Astrocyte (in vitro differentiated cells and primary cell): ENCODE data around the gene LBP. TPM values are rescaled to one million over a fixed set of nuclear protein-coding genes. Genes with fewer than 3 reads are reported as not detected.

Experiments
- DNase-seq: peaks from one replicate; pipeline ENCODE4 v3.0.0-alpha.2; 2010; ENCODE audit warnings: low read depth
- FAIRE-seq: peaks from 2 replicates; lab custom pipeline; 2011; peaks lifted over from hg19 to GRCh38; lab: Jason Lieb, UNC
- H2AFZ ChIP-seq: 2 replicates; pipeline ENCODE4 v1.6.0; 2012; ENCODE audit warnings: low read depth, low read length, inconsistent platforms
- H3K27ac ChIP-seq: 2 replicates; pipeline ENCODE4 v1.5.1; 2011; ENCODE audit warnings: low read depth, low read length, inconsistent platforms
- H3K27me3 ChIP-seq: 2 replicates; pipeline ENCODE4 v1.6.0; 2011; ENCODE audit warnings: low read length, inconsistent platforms; ENCODE audit not compliant: insufficient read depth
- H3K36me3 ChIP-seq: 2 replicates; pipeline ENCODE4 v1.5.1; 2011; ENCODE audit warnings: low read length, inconsistent platforms; ENCODE audit not compliant: insufficient read depth
- H3K4me1 ChIP-seq: 2 replicates; pipeline ENCODE4 v1.5.1; 2011; ENCODE audit warnings: low read length, inconsistent platforms; ENCODE audit not compliant: insufficient read depth
- H3K4me2 ChIP-seq: 2 replicates; pipeline ENCODE4 v1.6.0; 2012; ENCODE audit warnings: low read length, inconsistent platforms
- H3K4me3 ChIP-seq: 2 replicates; pipeline ENCODE4 v1.5.1; 2011; ENCODE audit warnings: low read depth, mild to moderate bottlenecking, low read length, inconsistent platforms; ENCODE audit not compliant: insufficient read depth
- H3K79me2 ChIP-seq: 2 replicates; pipeline ENCODE4 v1.6.0; 2012; ENCODE audit warnings: mild to moderate bottlenecking, low read length, inconsistent platforms; ENCODE audit not compliant: insufficient read depth
- H3K9ac ChIP-seq: 2 replicates; pipeline ENCODE4 v1.6.0; 2012; ENCODE audit warnings: mild to moderate bottlenecking, low read length, inconsistent platforms
- H3K9me3 ChIP-seq: 2 replicates; pipeline ENCODE4 v1.5.1; 2012; ENCODE audit warnings: low read depth, mild to moderate bottlenecking, low read length, inconsistent platforms; ENCODE audit not compliant: insufficient read depth
- H4K20me1 ChIP-seq: 2 replicates; pipeline ENCODE4 v1.6.0; 2012; ENCODE audit warnings: low read length, inconsistent platforms; ENCODE audit not compliant: insufficient read depth
- H3K27ac Mint-ChIP-seq: one replicate; pipeline ENCODE4 v1.8.0; 2021; ENCODE audit warnings: mild to moderate bottlenecking, mixed read lengths; ENCODE audit not compliant: unreplicated experiment
- H3K27me3 Mint-ChIP-seq: one replicate; pipeline ENCODE4 v1.8.0; 2021; ENCODE audit warnings: low read depth, mixed read lengths; ENCODE audit not compliant: unreplicated experiment
- H3K36me3 Mint-ChIP-seq: one replicate; pipeline ENCODE4 v1.8.0; 2021; ENCODE audit warnings: low read depth, mixed read lengths; ENCODE audit not compliant: unreplicated experiment
- H3K4me1 Mint-ChIP-seq: one replicate; pipeline ENCODE4 v1.8.0; 2021; ENCODE audit warnings: low read depth, mixed read lengths; ENCODE audit not compliant: unreplicated experiment
- H3K4me3 Mint-ChIP-seq: one replicate; pipeline ENCODE4 v1.8.0; 2021; ENCODE audit warnings: mild to moderate bottlenecking, moderate library complexity, mixed read lengths; ENCODE audit not compliant: unreplicated experiment
- H3K9me3 Mint-ChIP-seq: one replicate; pipeline ENCODE4 v1.8.0; 2021; ENCODE audit warnings: mild to moderate bottlenecking, mixed read lengths; ENCODE audit not compliant: unreplicated experiment
- EZH2 ChIP-seq: IDR thresholded peaks from 2 replicates; pipeline ENCODE4 v1.6.1; 2012; ENCODE audit warnings: mild to moderate bottlenecking, low read length, inconsistent platforms; ENCODE audit not compliant: insufficient read depth
- total RNA-seq: library from RNA; stranded (reverse); gene quantifications from 2 replicates; pipeline ENCODE4 v1.2.1, GENCODE V29; 2021
- TF ChIP-seq, protein P1 (sequence below): IDR thresholded peaks from 2 replicates; pipeline ENCODE4 v1.5.1; 2011; ENCODE audit warnings: low read depth, mild to moderate bottlenecking, inconsistent platforms, low read length, moderate library complexity; ENCODE audit not compliant: insufficient read depth

The LBP gene
- total RNA-seq, 1 donor from 2014 or later = not detected

DNA sequence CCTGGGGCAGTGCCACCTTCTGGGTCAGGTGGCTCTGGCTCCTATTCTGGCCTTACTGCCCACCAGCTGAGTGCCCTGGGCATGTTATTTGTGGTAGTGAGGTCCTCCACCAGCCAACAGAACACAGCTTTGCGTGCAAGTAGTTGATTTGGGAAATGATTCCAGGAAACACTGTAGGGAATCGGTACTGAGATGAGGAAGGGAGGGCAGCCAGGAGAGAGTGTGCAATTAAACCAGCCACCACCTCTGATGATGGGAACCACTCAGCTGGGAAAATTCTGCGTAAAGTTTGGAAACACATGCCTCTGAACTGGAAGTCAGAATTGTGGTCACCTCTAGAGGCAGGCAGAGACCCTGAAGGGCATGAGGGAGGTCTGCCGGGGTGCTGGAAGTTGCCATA lies 459 bp downstream of the LBP start:
- no peak for TF ChIP-seq EZH2
- TF ChIP-seq, protein P1, sequence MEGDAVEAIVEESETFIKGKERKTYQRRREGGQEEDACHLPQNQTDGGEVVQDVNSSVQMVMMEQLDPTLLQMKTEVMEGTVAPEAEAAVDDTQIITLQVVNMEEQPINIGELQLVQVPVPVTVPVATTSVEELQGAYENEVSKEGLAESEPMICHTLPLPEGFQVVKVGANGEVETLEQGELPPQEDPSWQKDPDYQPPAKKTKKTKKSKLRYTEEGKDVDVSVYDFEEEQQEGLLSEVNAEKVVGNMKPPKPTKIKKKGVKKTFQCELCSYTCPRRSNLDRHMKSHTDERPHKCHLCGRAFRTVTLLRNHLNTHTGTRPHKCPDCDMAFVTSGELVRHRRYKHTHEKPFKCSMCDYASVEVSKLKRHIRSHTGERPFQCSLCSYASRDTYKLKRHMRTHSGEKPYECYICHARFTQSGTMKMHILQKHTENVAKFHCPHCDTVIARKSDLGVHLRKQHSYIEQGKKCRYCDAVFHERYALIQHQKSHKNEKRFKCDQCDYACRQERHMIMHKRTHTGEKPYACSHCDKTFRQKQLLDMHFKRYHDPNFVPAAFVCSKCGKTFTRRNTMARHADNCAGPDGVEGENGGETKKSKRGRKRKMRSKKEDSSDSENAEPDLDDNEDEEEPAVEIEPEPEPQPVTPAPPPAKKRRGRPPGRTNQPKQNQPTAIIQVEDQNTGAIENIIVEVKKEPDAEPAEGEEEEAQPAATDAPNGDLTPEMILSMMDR = no peak
- H3K36me3 Mint-ChIP-seq = no peaks in the 10 kb centered on the region
- no peak overlapping the region for H2AFZ ChIP-seq
- FAIRE-seq = no peak
- no peaks in the 10 kb centered on the region for H3K9me3 ChIP-seq
- H3K36me3 ChIP-seq = no peaks in the 10 kb centered on the region
- H3K27ac Mint-ChIP-seq = no peak overlapping the region
- no peak for DNase-seq
- no peaks in the 10 kb centered on the region for H3K4me1 Mint-ChIP-seq
- H3K27me3 ChIP-seq = peaks cover 12% of the 10 kb centered on the region
- H4K20me1 ChIP-seq = no peaks in the 10 kb centered on the region
- H3K27ac ChIP-seq = no peak overlapping the region
- no peaks in the 10 kb centered on the region for H3K9me3 Mint-ChIP-seq
- H3K4me1 ChIP-seq = no peaks in the 10 kb centered on the region
- no peak overlapping the region for H3K4me3 Mint-ChIP-seq
- no peak overlapping the region for H3K9ac ChIP-seq
- H3K4me2 ChIP-seq = no peak overlapping the region
- H3K27me3 Mint-ChIP-seq = peaks cover 50% of the 10 kb centered on the region
- no peaks in the 10 kb centered on the region for H3K79me2 ChIP-seq
- no peak overlapping the region for H3K4me3 ChIP-seq

DNA sequence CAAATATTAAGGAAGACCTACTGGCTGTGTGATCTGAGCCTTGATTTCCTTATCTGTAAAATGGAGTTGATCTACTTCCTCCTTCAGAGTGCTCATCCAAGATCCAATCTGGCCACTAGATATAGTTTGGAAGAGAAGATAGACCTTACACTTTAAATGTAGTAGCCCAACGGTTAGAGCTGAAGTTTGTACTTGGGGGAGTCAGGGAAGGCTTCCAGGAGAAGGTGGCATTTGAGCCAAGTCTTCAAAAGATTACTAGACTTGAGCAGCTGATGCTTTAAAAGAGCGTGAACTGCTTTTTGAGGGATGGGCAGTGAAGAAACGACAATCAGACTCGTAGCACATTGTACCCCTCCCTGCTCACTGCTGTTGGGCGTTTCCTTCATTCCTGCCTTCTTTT lies 3.6 kb downstream of the LBP start:
- FAIRE-seq (no peak), DNase-seq (no peak)
- Mint-ChIP-seq H3K9me3 (no peaks in the 10 kb centered on the region), H3K27ac (no peak overlapping the region), H3K27me3 (peaks cover 34% of the 10 kb centered on the region), H3K4me3 (no peak overlapping the region), H3K36me3 (no peaks in the 10 kb centered on the region), H3K4me1 (peaks cover 7% of the 10 kb centered on the region)
- H2AFZ ChIP-seq = no peak overlapping the region
- no peaks in the 10 kb centered on the region for H4K20me1 ChIP-seq
- H3K9ac ChIP-seq = no peak overlapping the region
- no peak overlapping the region for H3K4me2 ChIP-seq
- no peaks in the 10 kb centered on the region for H3K79me2 ChIP-seq
- H3K27me3 ChIP-seq = peaks cover 9% of the 10 kb centered on the region
- H3K27ac ChIP-seq = no peak overlapping the region
- no peaks in the 10 kb centered on the region for H3K9me3 ChIP-seq
- peaks cover 6% of the 10 kb centered on the region for H3K4me1 ChIP-seq
- no peaks in the 10 kb centered on the region for H3K36me3 ChIP-seq
- TF ChIP-seq, protein P1 = no peak
- TF ChIP-seq EZH2 = no peak
- H3K4me3 ChIP-seq = no peak overlapping the region

DNA sequence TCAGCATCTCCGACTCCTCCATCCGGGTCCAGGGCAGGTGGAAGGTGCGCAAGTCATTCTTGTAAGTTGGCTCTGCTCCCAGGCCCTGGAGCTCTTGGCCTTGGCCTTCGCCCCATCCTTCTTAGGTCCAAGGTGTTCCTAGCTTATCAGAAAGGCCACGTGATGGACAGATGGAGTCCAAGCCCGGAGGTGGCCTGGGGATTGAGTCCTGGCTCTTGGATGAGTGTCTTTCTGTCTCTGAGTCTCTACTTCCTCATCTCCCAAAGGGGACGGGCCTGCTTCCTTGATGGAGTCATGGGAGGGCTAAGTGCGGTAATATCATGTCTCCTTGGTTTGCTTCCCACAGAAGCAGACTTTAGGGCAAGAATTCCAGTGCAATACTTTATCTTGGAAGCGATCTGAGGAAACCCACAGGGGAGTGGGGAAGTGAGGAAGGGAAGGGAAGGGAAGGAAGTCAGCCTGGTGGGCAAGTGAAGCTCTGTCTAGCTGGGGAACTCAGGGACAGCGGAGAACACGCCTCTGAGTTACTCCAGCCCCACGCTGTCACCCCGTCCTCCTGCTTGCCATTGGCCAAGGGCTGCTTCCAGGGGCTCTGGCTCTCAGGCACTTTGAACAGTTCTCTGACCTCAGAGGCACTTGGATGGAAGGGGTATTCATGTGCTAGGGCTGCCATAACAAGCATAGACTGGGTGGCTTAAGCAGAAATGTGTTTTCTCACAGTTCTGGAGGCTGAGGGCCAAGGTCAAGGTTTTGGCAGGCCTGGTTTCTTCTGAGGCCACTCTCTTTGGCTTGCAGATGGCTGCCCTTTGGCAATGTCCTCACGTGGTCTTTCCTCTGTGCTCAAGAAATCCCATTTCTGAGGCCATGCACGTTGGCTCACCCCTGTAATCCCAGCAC lies 4.8 kb downstream of the LBP start:
- peaks cover 7% of the 10 kb centered on the region for H3K27me3 ChIP-seq
- Mint-ChIP-seq H3K36me3 (no peaks in the 10 kb centered on the region), H3K4me3 (peak overlapping the region; percentile 23), H3K9me3 (no peaks in the 10 kb centered on the region), H3K4me1 (peaks cover 7% of the 10 kb centered on the region), H3K27me3 (peaks cover 32% of the 10 kb centered on the region), H3K27ac (no peak overlapping the region)
- no peak for DNase-seq
- TF ChIP-seq, protein P1 = no peak
- TF ChIP-seq EZH2 = no peak
- FAIRE-seq = no peak
- no peak overlapping the region for H3K4me3 ChIP-seq
- H3K79me2 ChIP-seq = no peaks in the 10 kb centered on the region
- no peak overlapping the region for H3K4me2 ChIP-seq
- H3K27ac ChIP-seq = no peak overlapping the region
- H2AFZ ChIP-seq = no peak overlapping the region
- H3K36me3 ChIP-seq = no peaks in the 10 kb centered on the region
- H3K9me3 ChIP-seq = no peaks in the 10 kb centered on the region
- no peak overlapping the region for H3K9ac ChIP-seq
- no peaks in the 10 kb centered on the region for H4K20me1 ChIP-seq
- H3K4me1 ChIP-seq = peaks cover 6% of the 10 kb centered on the region
